CD4-positive, alpha-beta T cell (primary cell): ENCODE data around the gene FRAT1. TPM values are rescaled to one million over a fixed set of nuclear protein-coding genes. Genes with fewer than 3 reads are reported as not detected.

ENCODE experiments used
- ATAC-seq: fragments of 200-7000 bp; cut with Tn5 transposase; one replicate; pipeline ENCODE4 v1.10.0; 2022; ENCODE audit warnings: mild to moderate bottlenecking; ENCODE audit not compliant: poor library complexity
- CTCF ChIA-PET: fragments of 350-600 bp; sonication (Branson Sonifier 250); formaldehyde crosslinking; loops from one replicate; lab custom pipeline; 2021; ENCODE audit warnings: antibody characterized with exemption, inconsistent platforms; lab: Charles Lee
- POLR2A ChIA-PET: fragments of 350-600 bp; sonication (Branson Sonifier 250); formaldehyde crosslinking; loops from one replicate; lab custom pipeline; 2021; ENCODE audit warnings: antibody characterized with exemption, inconsistent platforms; lab: Charles Lee
- DNase-seq, 14 experiments: peaks; one replicate each; pipeline ENCODE4 v3.0.0-alpha.2; 2013 to 2020; ENCODE audit warnings: mixed read lengths in 2 of 14
- H3K27ac ChIP-seq, 2 donors: one replicate each; pipeline versions ENCODE4 v1.5.1 to v1.7.0; 2013; ENCODE audit warnings: low read length in 2 of 2, low read depth in 1 of 2, mild to moderate bottlenecking in 1 of 2
- H3K27me3 ChIP-seq, 2 experiments: 1 replicate in 1 of 2; 2 replicates in 1 of 2; pipeline versions ENCODE4 v1.6.1 to v1.7.0; 2013; ENCODE audit warnings: low read length in 2 of 2, control low read depth in 1 of 2, mild to moderate bottlenecking in 1 of 2, moderate library complexity in 1 of 2; ENCODE audit not compliant: insufficient read depth in 2 of 2, control insufficient read depth in 1 of 2
- H3K36me3 ChIP-seq: one replicate; pipeline ENCODE4 v1.6.1; 2013; ENCODE audit warnings: low read length, control low read depth; ENCODE audit not compliant: insufficient read depth
- H3K4me1 ChIP-seq: one replicate; pipeline ENCODE4 v1.6.1; 2013; ENCODE audit warnings: low read length, control low read depth; ENCODE audit not compliant: insufficient read depth
- H3K4me3 ChIP-seq: one replicate; pipeline ENCODE4 v1.5.1; 2013; ENCODE audit warnings: mild to moderate bottlenecking, low read length, moderate library complexity
- H3K9me3 ChIP-seq, 2 experiments: 1 replicate in 1 of 2; 2 replicates in 1 of 2; pipeline versions ENCODE4 v1.6.1 to v1.7.0; 2013; ENCODE audit warnings: low read length in 2 of 2, mild to moderate bottlenecking in 2 of 2, control low read depth in 1 of 2, moderate library complexity in 1 of 2; ENCODE audit not compliant: control insufficient read depth in 1 of 2, insufficient read depth in 1 of 2
- H3K27ac Mint-ChIP-seq: one replicate; pipeline ENCODE4 v1.8.0; 2020; ENCODE audit warnings: mixed read lengths
- H3K27me3 Mint-ChIP-seq: one replicate; pipeline ENCODE4 v1.8.0; 2021; ENCODE audit warnings: mixed read lengths
- H3K36me3 Mint-ChIP-seq: one replicate; pipeline ENCODE4 v1.8.0; 2021; ENCODE audit warnings: low read depth, mixed read lengths
- H3K4me1 Mint-ChIP-seq: one replicate; pipeline ENCODE4 v1.8.0; 2021; ENCODE audit warnings: low read depth, mixed read lengths
- H3K4me3 Mint-ChIP-seq: one replicate; pipeline ENCODE4 v1.8.0; 2020; ENCODE audit warnings: mild to moderate bottlenecking, mixed read lengths
- H3K9me3 Mint-ChIP-seq: one replicate; pipeline ENCODE4 v1.8.0; 2020; ENCODE audit warnings: mixed read lengths
- intact Hi-C, 2 experiments: fragments of 100-400 bp; cut with DNase I in 1 of 2; cut with micrococcal nuclease in 1 of 2; formaldehyde crosslinking; loops; one replicate each; pipeline versions ENCODE4 v1.15.1 to v1.9.0; 2023 to 2025; cut with DNase I, micrococcal nuclease
- total RNA-seq, 174 experiments: library from RNA in 2 of 174; stranded (reverse) in 2 of 174; gene quantifications; one replicate each; pipeline ENCODE4 v1.2.3 and lab custom pipeline; 2021 to 2026
- TF ChIP-seq, protein P1 (sequence below): fragments of 200-600 bp; IDR thresholded peaks from one replicate; pipeline ENCODE4 v1.8.0; 2022; ENCODE audit warnings: antibody characterized with exemption, mild to moderate bottlenecking

The FRAT1 gene
- total RNA-seq, 2 experiments from 2014 or later: 45.2 to 45.5 TPM

DNA sequence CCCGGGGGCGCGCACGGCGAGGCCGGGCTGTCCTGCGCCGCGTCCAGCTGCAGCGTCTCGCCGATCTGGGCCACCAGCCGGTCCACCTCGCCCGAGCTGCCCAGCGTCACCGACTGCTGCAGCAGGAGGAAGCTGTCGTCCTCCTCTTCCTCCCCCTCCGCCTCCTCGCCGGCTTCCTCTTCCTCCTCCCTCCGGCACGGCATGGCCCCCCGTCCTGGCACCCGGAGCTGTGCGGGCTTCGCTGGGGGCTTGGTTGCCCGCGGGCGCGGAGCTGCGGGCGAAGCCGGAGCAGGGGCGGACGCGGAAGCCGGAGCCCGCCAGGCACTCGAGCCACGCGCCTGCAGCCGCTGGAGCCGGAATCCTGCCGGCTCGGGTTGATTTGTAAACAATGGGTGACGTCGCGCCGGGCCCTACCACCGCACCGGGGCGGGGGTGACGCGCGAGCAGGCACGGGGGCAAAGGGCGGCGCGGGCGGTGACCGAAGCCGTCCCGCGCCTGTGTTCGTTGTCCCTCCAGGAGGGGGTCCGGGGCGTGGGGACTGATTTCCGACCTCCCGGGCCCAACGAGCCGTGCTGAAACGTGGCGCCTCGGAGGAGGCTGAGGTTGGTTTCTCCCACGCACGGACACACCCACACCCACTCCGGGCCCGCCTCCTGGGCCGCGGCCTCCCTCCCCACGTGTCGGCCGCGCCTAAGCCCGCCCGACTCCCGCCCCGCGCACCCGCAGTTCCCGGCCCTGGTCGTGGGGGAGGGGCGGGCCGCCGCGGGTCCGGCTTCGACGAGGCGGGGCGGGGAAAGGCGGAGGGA lies 15.5 kb downstream of the FRAT1 start, which contains the start of gene FRAT2:
FRAT2 (minus strand) TSS at position 360 of the 806 bp plus-strand sequence; CDS start at position 203, 157 bp downstream.
- Histone ChIP-seq H3K9me3 (no peaks in the 10 kb centered on the region), H3K4me3 (peak within 1 kb of the TSS; percentile 76), H3K36me3 (peaks cover 11% of the 10 kb centered on the region), H3K27ac (peak within 1 kb of the TSS; percentile 97), H3K27me3 (no peaks in the 10 kb centered on the region), H3K4me1 (peaks cover 43% of the 10 kb centered on the region)
- intact Hi-C loops: loop anchor here (1.0 to 5.0 kb wide), 6 partner anchors 42 to 502 kb away; partner anchors contain the start of genes RRP12 (in 2 of the 2), ARHGAP19 (in 1 of the 2), LCOR (in 1 of the 2) and MMS19 (in 1 of the 2)
- TF ChIP-seq, protein P1, sequence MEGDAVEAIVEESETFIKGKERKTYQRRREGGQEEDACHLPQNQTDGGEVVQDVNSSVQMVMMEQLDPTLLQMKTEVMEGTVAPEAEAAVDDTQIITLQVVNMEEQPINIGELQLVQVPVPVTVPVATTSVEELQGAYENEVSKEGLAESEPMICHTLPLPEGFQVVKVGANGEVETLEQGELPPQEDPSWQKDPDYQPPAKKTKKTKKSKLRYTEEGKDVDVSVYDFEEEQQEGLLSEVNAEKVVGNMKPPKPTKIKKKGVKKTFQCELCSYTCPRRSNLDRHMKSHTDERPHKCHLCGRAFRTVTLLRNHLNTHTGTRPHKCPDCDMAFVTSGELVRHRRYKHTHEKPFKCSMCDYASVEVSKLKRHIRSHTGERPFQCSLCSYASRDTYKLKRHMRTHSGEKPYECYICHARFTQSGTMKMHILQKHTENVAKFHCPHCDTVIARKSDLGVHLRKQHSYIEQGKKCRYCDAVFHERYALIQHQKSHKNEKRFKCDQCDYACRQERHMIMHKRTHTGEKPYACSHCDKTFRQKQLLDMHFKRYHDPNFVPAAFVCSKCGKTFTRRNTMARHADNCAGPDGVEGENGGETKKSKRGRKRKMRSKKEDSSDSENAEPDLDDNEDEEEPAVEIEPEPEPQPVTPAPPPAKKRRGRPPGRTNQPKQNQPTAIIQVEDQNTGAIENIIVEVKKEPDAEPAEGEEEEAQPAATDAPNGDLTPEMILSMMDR: no peak
- peak within 1 kb of the TSS; percentile 91 for H3K27ac Mint-ChIP-seq
- CTCF ChIA-PET: interaction anchor here (3.8 kb wide), 1 partner anchor 15 kb away, joined by 24 read pairs; the partner anchor contains the start of gene FRAT1
- POLR2A ChIA-PET: interaction anchor here (0.7 to 5.5 kb wide), 9 partner anchors 12 to 803 kb away, joined by 3 to 178 read pairs (median 5); partner anchors contain the start of genes ARHGAP19, AVPI1, FRAT1 and RRP12
- peaks cover 50% of the 10 kb centered on the region for H3K4me1 Mint-ChIP-seq
- H3K27me3 Mint-ChIP-seq: peaks cover 3% of the 10 kb centered on the region
- peak; percentile 88 for ATAC-seq
- no peaks in the 10 kb centered on the region for H3K9me3 Mint-ChIP-seq
- DNase-seq: peak; percentile 78 to 95 (median 85)
- H3K4me3 Mint-ChIP-seq: peak within 1 kb of the TSS; percentile 96
- H3K36me3 Mint-ChIP-seq: peaks cover 37% of the 10 kb centered on the region

DNA sequence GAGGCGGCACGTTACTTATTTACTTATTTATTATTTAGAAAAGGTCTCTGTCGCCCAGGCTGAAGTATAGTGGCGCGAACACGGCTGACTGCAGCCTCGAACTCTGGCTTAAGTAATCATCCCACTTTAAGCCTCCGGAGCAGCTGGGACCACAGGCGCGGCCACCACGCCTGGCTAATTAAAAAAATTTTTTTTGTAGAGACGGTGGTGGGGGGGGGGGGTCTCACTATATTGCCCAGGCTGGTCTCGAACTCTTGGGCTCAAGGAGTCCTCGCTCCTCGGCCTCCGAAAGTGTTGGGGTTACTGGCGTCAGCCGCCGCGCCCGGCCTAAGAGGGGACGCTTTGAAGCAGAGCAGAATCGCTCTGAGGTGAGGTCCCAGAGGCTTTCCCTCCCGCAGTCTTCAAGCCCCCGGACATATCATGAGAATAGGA lies 16.1 kb downstream of the FRAT1 start:
- intact Hi-C loops: loop anchor here (2.0 to 5.0 kb wide), 5 partner anchors 56 to 503 kb away; partner anchors contain the start of genes RRP12 (in 2 of the 2), LCOR (in 1 of the 2), MMS19 (in 1 of the 2) and UBTD1 (in 1 of the 2)
- H3K27me3 ChIP-seq: no peaks in the 10 kb centered on the region
- Mint-ChIP-seq H3K27me3 (peaks cover 3% of the 10 kb centered on the region), H3K4me3 (peak overlapping the region; percentile 85), H3K9me3 (no peaks in the 10 kb centered on the region), H3K27ac (peak overlapping the region; percentile 89), H3K4me1 (peaks cover 44% of the 10 kb centered on the region), H3K36me3 (peaks cover 31% of the 10 kb centered on the region)
- ChIA-PET CTCF (no interaction called here), POLR2A (interaction anchor here (5.5 kb wide), 1 partner anchor 16 kb away, joined by 178 read pairs; the partner anchor contains the start of gene FRAT1)
- ATAC-seq (no peak), DNase-seq (peak in 1 of 14 experiments; percentile 9)
- TF ChIP-seq, protein P1: no peak
- peak overlapping the region in 1 of 2 donors; percentile 97 for H3K27ac ChIP-seq
- peaks cover 8% of the 10 kb centered on the region for H3K36me3 ChIP-seq
- peak overlapping the region; percentile 64 for H3K4me3 ChIP-seq
- H3K4me1 ChIP-seq: peaks cover 40% of the 10 kb centered on the region
- H3K9me3 ChIP-seq: no peaks in the 10 kb centered on the region

DNA sequence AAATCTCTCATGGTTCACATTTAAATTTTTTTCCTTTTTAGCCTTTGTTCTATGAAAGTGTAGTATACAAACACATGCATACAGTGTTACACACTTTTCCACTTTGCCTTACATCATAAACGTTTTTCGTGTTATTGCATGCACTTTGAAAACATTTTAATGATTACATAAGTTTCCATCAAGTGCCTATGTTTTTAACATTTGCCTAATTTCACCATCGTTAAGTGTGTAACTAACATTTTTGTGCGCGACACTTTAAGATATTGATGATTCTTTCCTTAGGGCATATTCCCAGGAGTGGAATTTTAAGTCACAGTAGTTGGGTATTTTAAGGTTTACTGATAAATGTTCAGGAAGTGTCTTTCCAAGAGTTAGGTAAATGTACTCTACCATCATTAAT lies 16.9 kb downstream of the FRAT1 start:
- Mint-ChIP-seq H3K27me3 (peaks cover 3% of the 10 kb centered on the region), H3K4me3 (peak overlapping the region; percentile 91), H3K36me3 (peaks cover 27% of the 10 kb centered on the region), H3K27ac (peak overlapping the region; percentile 89), H3K9me3 (no peaks in the 10 kb centered on the region), H3K4me1 (peaks cover 39% of the 10 kb centered on the region)
- peaks cover 33% of the 10 kb centered on the region for H3K4me1 ChIP-seq
- H3K4me3 ChIP-seq: no peak overlapping the region
- DNase-seq: no peak
- no peak for ATAC-seq
- TF ChIP-seq, protein P1: no peak
- H3K9me3 ChIP-seq: no peaks in the 10 kb centered on the region
- ChIA-PET CTCF (no interaction called here), POLR2A (no interaction called here)
- H3K36me3 ChIP-seq: peaks cover 3% of the 10 kb centered on the region
- intact Hi-C loops: loop anchor here in 1 of 2 experiments (5.0 kb wide), 3 partner anchors 161 to 504 kb away; partner anchors contain the start of genes LCOR, MMS19 and UBTD1
- H3K27me3 ChIP-seq: no peaks in the 10 kb centered on the region
- no peak overlapping the region for H3K27ac ChIP-seq
